ENCODE data around the gene SNCAIP. TPM values are rescaled to one million over a fixed set of nuclear protein-coding genes. Genes with fewer than 3 reads are reported as not detected.

Gene SNCAIP
- total and polyA plus RNA-seq, 7 experiments from 2014 or later = 0.17 TPM; not detected in 6

Other genes starting within 250 kb of the SNCAIP start
- gene LOX, start 234.0 kb upstream of the SNCAIP start, total RNA-seq = not detected
- under 1 TPM in 1 of 2 donors, not detected in 1; 0.18 TPM for gene LOX, start 234.0 kb upstream of the SNCAIP start, polyA plus RNA-seq
- under 1 TPM in 2 of 5 experiments, not detected in 3; 0.24 TPM for gene ZNF474, start 182.7 kb upstream of the SNCAIP start, total RNA-seq
- under 1 TPM in 1 of 2 donors, not detected in 1; 0.24 TPM for gene ZNF474, start 182.7 kb upstream of the SNCAIP start, polyA plus RNA-seq

Data from naive thymus-derived CD4-positive, alpha-beta T cell (primary cell).